RPMI8226 (cell line): ENCODE measurements around the gene CDH23.
A peak's percentile ranks its signal among the peaks of the same experiment; 100 is the strongest.

ENCODE experiments used
- DNase-seq: peaks from one replicate; pipeline ENCODE4 v3.0.0-alpha.2; 2015

CDH23 gene

DNA sequence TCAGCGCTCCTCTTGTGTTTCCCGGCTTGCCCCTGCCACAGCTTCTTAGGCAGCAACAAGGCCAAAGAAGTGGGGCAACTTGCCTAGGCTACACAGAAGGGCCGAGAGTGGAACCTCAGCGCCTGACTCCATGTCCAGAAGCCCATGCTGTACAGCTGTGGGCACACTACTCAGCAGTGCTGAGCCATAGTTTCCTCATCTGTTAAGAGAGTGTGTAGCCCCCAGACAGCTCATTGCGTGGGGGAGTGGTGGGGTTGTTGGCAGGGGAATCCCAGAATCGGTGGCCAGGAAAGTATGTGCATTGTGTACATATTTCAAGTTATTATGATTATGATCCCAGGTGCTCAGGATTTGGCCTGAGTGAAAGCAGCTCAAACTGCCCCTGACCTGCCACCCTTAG, 96.2 kb downstream of the CDH23 start:
- DNase-seq: no peak

DNA sequence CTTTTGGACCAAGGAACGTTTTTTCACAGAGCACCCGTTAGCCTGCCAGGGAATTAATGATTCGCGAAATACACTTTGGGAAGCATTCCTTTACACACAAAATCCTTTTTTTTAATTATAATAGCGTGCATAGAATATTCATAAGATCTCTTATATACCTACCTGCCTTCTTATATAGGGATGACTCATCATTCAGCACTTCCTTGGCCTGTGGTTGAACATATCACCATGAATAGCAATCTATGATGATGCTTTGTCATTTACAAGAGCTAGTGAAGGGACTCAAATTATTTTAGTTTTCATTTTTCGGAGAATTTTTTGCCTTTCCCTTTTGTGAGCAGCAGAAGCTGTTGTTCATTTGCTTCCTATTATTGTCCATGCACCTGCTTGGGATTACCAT, 97.0 kb downstream of the CDH23 start:
- DNase-seq: no peak

DNA sequence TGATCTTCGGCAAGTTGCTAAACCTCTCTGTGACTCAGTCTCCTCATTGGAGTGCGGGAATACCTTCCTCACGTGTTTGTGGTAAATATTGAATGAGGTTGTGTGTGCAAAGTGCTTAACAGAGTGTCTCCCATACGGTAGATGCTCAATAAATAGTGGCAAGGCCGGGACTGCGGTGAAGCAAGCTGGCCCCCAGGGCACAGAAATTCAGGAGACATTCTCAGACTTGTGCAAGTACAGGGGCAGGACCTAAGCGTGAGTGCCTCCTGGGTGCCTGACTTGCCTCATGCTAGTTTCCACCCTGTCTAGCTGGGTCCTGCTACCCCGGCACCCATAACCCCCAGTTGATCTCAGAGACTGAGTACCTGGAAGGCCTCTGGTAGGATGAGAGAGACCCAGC, 97.8 kb downstream of the CDH23 start:
- DNase-seq: no peak

GRCh38 chr10:71494980-71495381, 98.3 kb downstream of the CDH23 start:
- DNase-seq: peak; percentile 15

- no peak for DNase-seq
Measured at GRCh38 chr10:71496927-71497762, 100.4 kb downstream of the CDH23 start.

GRCh38 chr10:71497763-71498326, 101.1 kb downstream of the CDH23 start:
- no peak for DNase-seq

- no peak for DNase-seq
Measured at GRCh38 chr10:71501402-71501801, 104.7 kb downstream of the CDH23 start.

GRCh38 chr10:71502190-71502589, 105.5 kb downstream of the CDH23 start:
- DNase-seq: no peak

GRCh38 chr10:71502851-71503250, 106.1 kb downstream of the CDH23 start:
- DNase-seq: no peak

DNA sequence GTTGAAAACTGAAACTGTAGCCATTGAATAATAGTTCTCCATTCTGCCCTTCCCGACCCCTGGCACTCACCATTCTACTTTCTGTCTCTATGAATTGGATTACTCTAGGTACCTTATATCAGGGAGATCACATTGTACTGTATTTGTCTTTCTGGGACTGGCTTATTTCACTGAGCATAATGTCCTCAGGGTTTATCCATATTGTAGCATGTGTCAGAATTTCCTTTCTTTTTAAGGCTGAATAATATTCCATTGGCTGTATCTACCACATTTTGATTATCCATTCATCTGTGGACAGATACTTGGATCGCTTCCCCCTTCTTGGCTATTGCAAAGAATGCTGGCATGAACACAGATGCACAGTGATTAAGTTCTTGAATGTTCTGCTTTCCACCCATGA, 107.4 kb downstream of the CDH23 start:
- no peak for DNase-seq

- DNase-seq: no peak
Measured at GRCh38 chr10:71504570-71504969, 107.8 kb downstream of the CDH23 start.

DNA sequence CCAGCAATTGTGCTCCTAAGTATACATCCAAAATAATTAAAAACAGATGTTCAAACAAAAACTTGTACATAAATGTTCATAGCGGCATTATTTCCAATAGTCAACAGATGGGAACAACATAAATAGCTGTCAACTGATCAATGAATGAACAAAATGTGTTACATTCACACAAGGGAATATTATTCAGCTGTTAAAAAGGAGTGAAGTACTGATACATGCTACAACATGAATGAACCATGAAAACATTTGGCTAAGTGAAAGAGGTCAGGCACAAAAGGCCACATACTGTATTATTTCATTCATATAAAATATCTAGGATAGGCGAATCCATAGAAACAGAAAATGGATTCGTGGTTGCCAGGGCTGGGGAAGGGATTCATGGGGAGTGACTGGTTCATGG, 109.1 kb downstream of the CDH23 start:
- no peak for DNase-seq

DNA sequence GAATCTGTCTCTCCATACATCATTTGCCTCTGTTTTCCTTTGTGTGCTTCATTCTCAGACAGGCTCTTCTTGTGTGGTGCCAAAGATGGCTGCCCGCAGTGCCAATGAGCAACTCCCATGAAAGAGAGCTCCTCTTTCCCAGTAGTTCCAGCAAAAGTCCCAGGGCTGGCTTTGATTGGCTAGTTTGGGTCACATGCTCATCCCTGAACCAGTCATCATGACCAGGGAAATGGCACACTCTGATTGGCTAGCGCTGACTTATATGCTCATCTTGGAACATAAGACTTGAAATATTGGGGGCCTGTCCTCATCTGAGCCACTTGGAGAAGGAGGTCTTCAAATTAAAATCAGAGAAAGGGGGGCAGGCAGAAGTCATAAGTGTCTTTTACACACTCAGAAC, 112.7 kb downstream of the CDH23 start:
- no peak for DNase-seq

- no peak for DNase-seq
Measured at GRCh38 chr10:71511206-71511605, 114.5 kb downstream of the CDH23 start.

DNA sequence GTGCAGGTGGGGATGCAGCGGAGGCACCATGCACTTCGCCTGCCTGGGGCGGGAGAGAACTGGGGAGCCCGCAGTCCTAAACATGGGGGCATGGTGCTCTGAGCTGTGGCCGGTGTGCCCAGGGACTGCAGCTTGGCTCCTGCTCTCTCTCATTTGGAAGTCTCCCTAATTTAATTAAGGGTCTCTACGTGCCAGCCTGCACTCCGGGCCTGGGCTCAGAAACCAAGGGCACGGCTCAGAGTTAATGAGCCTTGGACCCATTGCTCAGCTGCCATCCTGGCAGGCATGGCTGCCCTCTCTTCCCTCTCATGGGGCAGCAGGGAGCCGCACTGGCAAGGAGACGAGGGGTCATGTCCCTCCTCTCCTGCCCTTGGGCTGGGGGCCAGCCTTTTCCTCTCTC, 115.6 kb downstream of the CDH23 start:
- DNase-seq: no peak

DNA sequence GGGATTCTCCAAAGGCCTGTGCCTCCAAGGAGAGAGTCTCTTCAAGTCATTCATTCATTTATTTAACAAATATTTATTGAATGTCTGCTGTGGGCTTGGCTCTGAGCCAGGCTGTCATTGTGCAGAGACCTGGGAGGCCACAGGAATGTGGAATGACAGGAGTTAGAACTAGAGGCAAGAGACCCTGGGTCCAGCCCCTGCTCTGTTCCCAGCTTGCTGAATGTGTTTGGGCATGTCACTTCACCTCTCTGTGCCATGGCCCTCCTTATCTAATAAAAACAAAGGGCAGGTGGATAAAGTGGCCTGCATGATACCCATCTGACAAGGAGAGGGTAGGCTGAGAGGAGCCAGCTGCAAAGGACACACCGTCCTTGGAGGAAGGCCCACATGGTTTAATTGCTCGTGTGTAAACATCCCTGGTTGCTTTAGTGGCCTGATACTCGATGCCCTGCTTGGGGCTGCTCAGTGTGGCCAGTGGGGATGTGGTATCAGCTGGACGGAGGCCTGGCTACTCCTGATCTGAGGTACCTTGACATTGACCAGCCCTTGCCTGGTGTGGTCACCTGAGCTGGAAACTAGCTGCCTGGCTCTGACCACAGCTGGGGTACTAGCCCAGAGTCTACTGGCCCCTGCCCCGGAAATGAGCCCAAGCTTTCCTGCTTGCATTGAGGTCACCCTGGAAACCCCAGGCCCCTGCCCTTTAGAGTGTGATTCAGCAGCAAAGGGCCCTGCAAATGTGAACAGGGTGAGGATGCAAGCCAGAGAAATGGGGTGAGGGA, 116.2 kb downstream of the CDH23 start:
- DNase-seq: no peak

- no peak for DNase-seq
Measured at GRCh38 chr10:71513540-71513853, 116.8 kb downstream of the CDH23 start.

- DNase-seq: no peak
Measured at GRCh38 chr10:71513936-71514335, 117.2 kb downstream of the CDH23 start.

DNA sequence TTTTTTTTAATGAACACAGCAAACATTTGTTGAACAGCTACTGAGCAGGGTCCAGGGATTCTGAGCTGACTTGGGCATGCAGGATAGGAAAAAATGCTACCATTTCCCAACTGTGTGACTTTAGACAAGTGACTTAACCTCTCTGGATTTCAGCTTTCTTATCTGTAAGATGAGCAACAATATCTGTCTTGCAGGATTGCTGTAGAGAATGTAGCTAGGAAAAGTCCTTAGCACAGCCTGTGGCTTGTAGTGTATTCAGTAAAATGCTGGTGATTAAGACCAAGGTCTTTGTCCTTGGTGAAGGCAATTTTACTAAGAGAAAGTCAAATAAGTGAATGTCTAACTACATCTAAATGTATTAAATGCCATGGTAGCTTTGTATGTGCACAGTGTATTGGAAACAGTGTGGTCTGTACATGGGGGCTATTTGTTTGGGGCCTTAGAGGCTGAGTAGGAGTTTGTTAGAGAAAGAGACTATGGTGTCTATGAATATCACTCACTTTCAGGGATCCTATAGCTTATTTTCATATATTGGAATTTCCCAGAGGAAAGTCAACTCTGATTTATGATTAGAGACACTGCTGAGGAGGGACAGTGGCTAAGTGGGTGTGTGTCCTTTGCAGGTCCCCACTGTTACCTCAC, 118.9 kb downstream of the CDH23 start:
- DNase-seq: no peak

DNA sequence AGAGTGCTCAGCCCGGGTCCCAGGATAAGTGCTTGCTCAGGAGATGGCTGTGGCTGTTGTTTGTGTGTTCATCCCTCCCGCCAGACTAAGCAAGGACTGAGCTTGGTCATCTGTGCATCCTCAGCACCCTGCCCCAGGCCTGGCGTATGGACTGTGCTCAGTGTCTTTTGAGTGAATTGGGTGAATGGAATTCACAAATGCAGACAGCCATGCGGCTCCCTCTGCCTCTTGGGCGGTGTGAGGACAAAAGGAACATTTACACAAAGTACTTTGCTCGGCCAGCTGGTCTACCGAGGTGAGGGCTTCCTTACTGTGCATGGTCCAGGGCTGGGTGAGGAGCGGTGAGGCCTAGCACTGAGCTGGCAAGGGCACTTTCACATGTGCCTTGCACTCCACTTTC, 120.2 kb downstream of the CDH23 start:
- no peak for DNase-seq

DNA sequence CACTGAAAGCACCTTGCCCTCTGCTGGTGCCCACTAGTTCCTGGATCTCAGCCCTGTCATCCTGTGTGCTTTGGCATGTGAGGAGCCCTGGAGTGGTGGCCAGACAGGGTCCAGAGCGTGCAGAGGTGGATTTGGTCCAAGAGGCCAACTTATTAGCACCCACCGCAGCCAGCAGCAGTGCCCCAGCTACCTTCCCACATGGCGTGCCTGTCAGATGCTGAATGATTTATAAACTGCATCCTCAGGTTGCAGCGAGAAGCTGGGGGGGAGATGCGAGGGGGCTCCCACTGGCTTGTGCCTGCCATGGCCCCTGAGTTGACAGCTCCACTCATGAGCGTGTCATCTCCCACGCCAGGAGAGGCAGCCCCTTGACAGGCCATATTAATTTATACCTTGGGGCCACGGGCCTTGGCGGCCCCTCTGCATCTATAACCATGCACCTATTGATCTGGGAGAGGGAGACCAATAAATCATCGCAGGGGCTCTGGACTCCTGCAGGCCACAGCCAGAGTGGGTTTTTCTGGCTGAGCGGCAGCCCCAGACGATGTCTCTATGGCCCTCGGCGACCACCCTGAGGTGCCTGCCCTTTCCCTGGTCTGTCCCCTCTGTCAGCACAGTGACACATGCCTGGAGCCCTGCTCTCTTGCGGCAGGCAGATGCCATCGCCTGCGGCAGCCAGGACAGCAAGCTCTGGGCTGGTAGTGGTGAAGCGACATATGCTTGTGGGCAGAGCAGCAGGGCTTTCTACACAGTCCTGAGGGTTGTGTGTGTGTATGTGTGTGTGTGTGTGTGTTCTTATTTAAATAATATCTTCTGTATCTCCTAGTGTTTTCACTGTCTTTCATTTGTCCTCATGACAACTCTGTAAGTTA, 120.8 kb downstream of the CDH23 start:
- DNase-seq: no peak

- DNase-seq: no peak
Measured at GRCh38 chr10:71520042-71520441, 123.3 kb downstream of the CDH23 start.
